Subcutaneous adipose tissue (tissue), 4 donors: Measurements from ENCODE around the gene RHCG. TPM values are rescaled to one million over a fixed set of nuclear protein-coding genes. Genes with fewer than 3 reads are reported as not detected.

Experiments
- CTCF ChIP-seq: fragments of 450-650 bp; IDR thresholded peaks from one replicate; pipeline ENCODE4 v1.5.1; 2016; ENCODE audit warnings: low read depth, mild to moderate bottlenecking, control low read depth, antibody characterized with exemption, moderate library complexity
- total RNA-seq, 4 donors: library from RNA; depleted of rRNA; stranded (reverse); fragments of >200 nt; gene quantifications; one replicate each; pipeline ENCODE4 v1.1.0, GENCODE V29; 2016

The RHCG gene
- total RNA-seq, 4 donors from 2014 or later, result 0.82 to 1.9 TPM; not detected in 2

GRCh38 chr15:89515477-89515876 is 19.1 kb upstream of the RHCG start:
- TF ChIP-seq CTCF, result no peak

- TF ChIP-seq CTCF, result no peak
Measured at GRCh38 chr15:89514596-89515406, 18.4 kb upstream of the RHCG start.

- TF ChIP-seq CTCF, result no peak
Measured at GRCh38 chr15:89514186-89514585, 17.8 kb upstream of the RHCG start.

GRCh38 chr15:89513284-89513683 is 16.9 kb upstream of the RHCG start:
- no peak for TF ChIP-seq CTCF

GRCh38 chr15:89512631-89513030 is 16.2 kb upstream of the RHCG start:
- TF ChIP-seq CTCF, result no peak

GRCh38 chr15:89506026-89506686 is 9.8 kb upstream of the RHCG start:
- TF ChIP-seq CTCF, result no peak

- TF ChIP-seq CTCF, result no peak
Measured at GRCh38 chr15:89504166-89504565, 7.8 kb upstream of the RHCG start.
